D721Med (cell line): ENCODE measurements around the gene RIF1.
A peak's percentile ranks its signal among the peaks of the same experiment; 100 is the strongest.

ENCODE experiments used
- DNase-seq: peaks from one replicate; pipeline ENCODE4 v3.0.0; 2011; ENCODE audit warnings: low spot score; ENCODE audit not compliant: insufficient read length
- FAIRE-seq: peaks from 2 replicates; lab custom pipeline; 2011; peaks lifted over from hg19 to GRCh38; lab: Jason Lieb, UNC
- CTCF ChIP-seq: IDR thresholded peaks from 2 replicates; pipeline ENCODE4 v1.5.1; 2012; ENCODE audit warnings: mild to moderate bottlenecking, control low read depth; ENCODE audit not compliant: insufficient read depth; ENCODE audit errors: missing control alignments

RIF1 gene

DNA sequence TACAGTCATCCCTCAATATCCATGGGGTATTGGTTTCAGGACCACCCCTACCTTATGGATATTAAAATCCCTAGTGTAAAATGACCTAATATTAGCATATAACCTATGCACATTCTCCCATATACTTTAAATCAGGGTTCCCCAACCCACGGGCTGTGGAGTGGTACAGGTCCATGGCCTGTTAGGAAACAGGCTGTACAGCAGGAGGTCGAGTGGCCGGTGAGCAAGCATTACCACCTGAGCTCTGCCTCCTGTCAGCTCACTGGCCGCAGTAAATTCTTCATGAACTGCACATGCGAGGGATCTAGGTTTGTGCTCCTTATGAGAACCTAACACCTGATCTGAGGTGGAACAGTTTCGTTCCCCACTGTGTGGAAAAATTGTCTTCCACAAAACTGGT, 73.8 kb downstream of the RIF1 start:
- TF ChIP-seq CTCF: no peak
- DNase-seq (no peak), FAIRE-seq (no peak)

GRCh38 chr2:151484100-151484499, 74.4 kb downstream of the RIF1 start:
- DNase-seq (no peak), FAIRE-seq (no peak)
- no peak for TF ChIP-seq CTCF

- DNase-seq: no peak
- FAIRE-seq: peak; percentile 16
- no peak for TF ChIP-seq CTCF
These were observed 76.4 kb downstream of the RIF1 start for GRCh38 chr2:151486053-151486452.

DNA sequence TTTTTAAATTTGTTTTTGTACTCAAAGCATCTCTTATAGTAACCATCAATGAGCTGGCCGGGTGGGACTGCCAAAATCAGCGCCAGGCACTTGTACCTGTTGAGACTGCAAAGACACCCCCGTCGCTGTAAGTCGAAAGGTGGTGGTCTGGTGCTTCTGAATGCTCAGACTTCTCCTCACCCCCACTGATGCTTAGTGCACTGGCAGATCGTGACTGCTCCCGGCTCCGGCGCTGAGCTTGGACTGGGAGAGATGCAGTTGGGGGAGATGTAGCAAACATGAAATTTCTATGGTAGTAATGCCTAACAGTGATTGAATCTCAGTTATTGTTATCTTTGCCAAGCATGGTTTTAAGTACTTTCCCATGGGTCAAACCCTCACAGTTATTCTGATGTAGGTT, 80.6 kb downstream of the RIF1 start:
- no peak for TF ChIP-seq CTCF
- no peak for DNase-seq
- FAIRE-seq: no peak

DNA sequence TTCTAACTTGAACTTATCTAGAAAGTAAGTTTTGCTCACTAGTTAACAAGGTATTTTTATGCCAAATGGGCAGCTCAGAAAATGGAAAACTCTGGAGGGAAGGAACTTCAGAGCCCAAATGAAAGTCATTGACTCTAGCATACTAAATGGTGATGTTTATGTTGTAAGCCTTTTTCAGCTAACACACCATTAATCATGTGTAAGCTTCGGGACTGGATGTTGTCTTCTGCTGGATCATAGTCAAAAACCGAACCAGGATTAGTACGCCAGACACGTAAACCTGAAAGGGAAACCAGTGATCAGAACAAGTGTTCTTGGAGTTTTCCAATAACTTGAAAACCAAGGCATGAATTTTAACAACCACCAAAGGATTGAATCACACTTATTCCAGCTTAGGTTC, 81.8 kb downstream of the RIF1 start:
- DNase-seq (no peak), FAIRE-seq (no peak)
- no peak for TF ChIP-seq CTCF

- FAIRE-seq (no peak), DNase-seq (no peak)
- TF ChIP-seq CTCF: no peak
These were observed 88.5 kb downstream of the RIF1 start for GRCh38 chr2:151498178-151498577.

- FAIRE-seq (no peak), DNase-seq (no peak)
- no peak for TF ChIP-seq CTCF
These were observed 96.5 kb downstream of the RIF1 start for GRCh38 chr2:151506170-151506569.
